ENCODE results near the gene GSTK1. TPM values are rescaled to one million over a fixed set of nuclear protein-coding genes. Genes with fewer than 3 reads are reported as not detected.

Gene GSTK1
- total and polyA plus RNA-seq, 2 of the 8 experiments (the other 6 are each of a cell fraction or from before 2014, with no cell fraction given): 25.5 to 32.5 TPM

DNA sequence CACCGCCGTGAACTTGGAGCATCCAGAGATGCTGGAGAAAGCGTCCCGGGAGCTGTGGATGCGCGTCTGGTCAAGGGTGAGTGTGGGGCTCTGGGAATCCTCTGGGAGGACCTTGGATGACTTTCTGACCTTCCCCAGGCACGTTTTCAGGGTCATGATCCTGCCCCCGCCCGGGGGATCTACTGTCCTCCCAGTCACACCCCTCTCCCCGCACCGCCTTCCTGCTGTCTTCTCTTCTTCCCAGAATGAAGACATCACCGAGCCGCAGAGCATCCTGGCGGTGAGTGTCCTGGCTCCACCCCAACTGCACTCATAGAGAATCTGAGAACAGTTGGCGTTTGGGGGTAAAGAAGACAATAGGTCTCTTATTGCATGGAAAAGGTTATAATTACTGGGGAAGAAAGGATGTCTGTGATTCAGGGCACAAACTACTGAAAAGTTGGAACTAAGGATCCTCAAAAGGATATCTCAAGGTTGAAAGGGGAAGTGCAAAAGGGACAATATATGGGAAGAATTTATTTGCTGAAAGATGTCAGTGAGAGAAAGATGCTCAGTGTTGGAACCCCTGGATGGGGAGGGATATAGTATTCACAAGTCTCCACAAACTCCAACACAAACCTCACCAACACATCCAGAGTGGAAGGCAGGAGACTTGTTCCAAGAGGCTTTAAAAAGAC, 1.9 kb downstream of the GSTK1 start:
- H2AK5ac ChIP-seq (ENCODE audit: low read depth, low read length): no peak overlapping the region
- H2BK5ac ChIP-seq (ENCODE audit: low read depth, low read length): no peak overlapping the region
- H3K27ac ChIP-seq (ENCODE audit: low read depth, low read length): no peak overlapping the region
- no peak overlapping the region for H2BK15ac ChIP-seq (ENCODE audit: low read length)
- CTCF ChIA-PET (ENCODE audit: partially characterized antibody): interaction anchor here (0.9 to 3.5 kb wide), 5 partner anchors 10 to 34 kb away, joined by 3 to 20 read pairs (median 4); no protein-coding TSS in a partner anchor
- POLR2A ChIA-PET (ENCODE audit: partially characterized antibody): interaction anchor here (1.1 to 2.4 kb wide), 2 partner anchors 15 to 23 kb away, joined by 3 to 8 read pairs; partner anchors contain the start of gene CASP2
- peaks cover 2% of the 10 kb centered on the region; the same call in 1 of the 2 replicates for H3K23me2 ChIP-seq (ENCODE audit: low read depth, low read length)
- H3K4me1 ChIP-seq (replicated peaks in 1 of 4; ENCODE audit: control insufficient read depth in 3 of 4, insufficient read depth in 4 of 4, low read length in 3 of 4): peaks cover 0 to 4% (median 0%) of the 10 kb centered on the region in 4 experiments; a peak in 2 of 7 replicates
- H3K27me3 ChIP-seq (replicated peaks in 1 of 4; ENCODE audit: control insufficient read depth in 3 of 4, extremely low read depth in 1 of 4, insufficient read depth in 3 of 4, low read length in 3 of 4): peaks cover 0 to 3% (median 0%) of the 10 kb centered on the region in 4 experiments; a peak in 3 of 7 replicates
- WGBS, 2 experiments (ENCODE audit: extremely low coverage in 1 of 2, insufficient coverage in 1 of 2, insufficient read length in 1 of 2, insufficient replicate concordance in 2 of 2, low coverage in 1 of 2, low lambda C conversion rate in 2 of 2, missing lambda C conversion rate in 1 of 2): 89% methylated on average over 15 of the region's 15 CpGs; no CpG with 5 or more reads in 1 of the 2 experiments
- H2BK120ac ChIP-seq (replicated peaks; ENCODE audit: low read depth, low read length): no peak overlapping the region
- H3K4me2 ChIP-seq (ENCODE audit: insufficient read depth in 1 of 2, low read depth in 2 of 2, low read length in 2 of 2): no peak overlapping the region; a peak in 1 of 4 replicates
- H3K14ac ChIP-seq (ENCODE audit: insufficient read length): no peak overlapping the region
- H3K23ac ChIP-seq (ENCODE audit: insufficient read length): no peak overlapping the region
- DNase-seq (ENCODE audit: low read depth in 1 of 2, low spot score in 2 of 2): no peak
- no peak overlapping the region for H3K56ac ChIP-seq (replicated peaks; ENCODE audit: insufficient read length, low read depth, low read length)
- H3K79me1 ChIP-seq (ENCODE audit: low read depth, low read length): no peaks in the 10 kb centered on the region
- H3K9ac ChIP-seq (replicated peaks in 1 of 4; ENCODE audit: extremely low read depth in 1 of 4, low read depth in 3 of 4, low read length in 3 of 4): no peak overlapping the region
- no peak overlapping the region for H4K5ac ChIP-seq (ENCODE audit: insufficient read length, low read depth, low read length)
- no peak overlapping the region for H4K91ac ChIP-seq (replicated peaks; ENCODE audit: insufficient read length, low read length)
- no peak overlapping the region for H2AFZ ChIP-seq (ENCODE audit: low read length)
- H4K8ac ChIP-seq (ENCODE audit: extremely low read depth, insufficient read depth, low read length): no peak overlapping the region
- H3K9me3 ChIP-seq (ENCODE audit: insufficient read depth in 2 of 2, low read depth in 1 of 2, low read length in 1 of 2): no peaks in the 10 kb centered on the region
- no peak overlapping the region for H2BK20ac ChIP-seq (ENCODE audit: low read length)
- no peak overlapping the region for H3K4ac ChIP-seq (replicated peaks; ENCODE audit: insufficient read length, low read depth, low read length)
- FAIRE-seq: no peak
- H3K18ac ChIP-seq (ENCODE audit: extremely low read depth, low read length): no peak overlapping the region
- no peak overlapping the region for H2BK12ac ChIP-seq (ENCODE audit: low read depth, low read length)
- no peak overlapping the region for H3K4me3 ChIP-seq (ENCODE audit: extremely low read depth in 1 of 4, insufficient read depth in 2 of 4, low read depth in 3 of 4, low read length in 4 of 4)
- H3K79me2 ChIP-seq (ENCODE audit: control insufficient read depth in 1 of 2, insufficient read depth in 2 of 2, low read length in 2 of 2): no peaks in the 10 kb centered on the region
- peaks cover 0 to 6% (median 1%) of the 10 kb centered on the region in 4 experiments; a peak in 3 of 8 replicates for H3K36me3 ChIP-seq (ENCODE audit: control insufficient read depth in 2 of 4, insufficient read depth in 4 of 4, low read length in 3 of 4)
- no peaks in the 10 kb centered on the region for H4K20me1 ChIP-seq (replicated peaks in 1 of 2; ENCODE audit: control insufficient read depth in 1 of 2, insufficient read depth in 2 of 2, low read length in 2 of 2)
- TF ChIP-seq CHD1 (IDR thresholded peaks at IDR 0.05; ENCODE audit: low read depth, low read length) (no peak), NRF1 (IDR thresholded peaks at IDR 0.05; ENCODE audit: low read depth, low read length) (no peak), SRF (IDR thresholded peaks at IDR 0.05; ENCODE audit: low read depth, low read length) (no peak), NANOG (IDR thresholded peaks at IDR 0.05; ENCODE audit: insufficient read depth, low read depth, low read length, poor library complexity, severe bottlenecking) (no peak), KDM5A (IDR thresholded peaks at IDR 0.05; ENCODE audit: low read length) (no peak), SP1 (IDR thresholded peaks at IDR 0.05; ENCODE audit: low read depth, low read length) (no peak), BCL11A (IDR thresholded peaks at IDR 0.05; ENCODE audit: low read depth in 2 of 2, low read length in 2 of 2) (no peak), YY1 (IDR thresholded peaks at IDR 0.05; ENCODE audit: low read depth, low read length) (no peak), CEBPB (IDR thresholded peaks at IDR 0.05; ENCODE audit: low read depth, low read length) (no peak), RBBP5 (IDR thresholded peaks at IDR 0.05; ENCODE audit: borderline replicate concordance, low read depth, low read length) (no peak), MAFK (IDR thresholded peaks at IDR 0.05; ENCODE audit: low read depth, low read length) (no peak), EGR1 (IDR thresholded peaks at IDR 0.05; ENCODE audit: borderline replicate concordance, low read depth, low read length) (no peak), SUZ12 (IDR thresholded peaks at IDR 0.05; ENCODE audit: low read length) (no peak), JUND (IDR thresholded peaks at IDR 0.05; ENCODE audit: low read length) (no peak)
